Loucy (cell line): ENCODE data around the gene PDS5A.

Experiments
- H2AFZ ChIP-seq: fragments of 200-600 bp; sonication (generic); 2 replicates; pipeline ENCODE4 v1.6.0; 2016; ENCODE audit warnings: antibody characterized with exemption, mild to moderate bottlenecking, low read length, moderate library complexity
- H3F3A ChIP-seq: fragments of 200-600 bp; 2 replicates; pipeline ENCODE4 v1.6.0; 2016; ENCODE audit warnings: antibody characterized with exemption, low read depth, mild to moderate bottlenecking
- H3K27me3 ChIP-seq: fragments of 200-600 bp; sonication (generic); 2 replicates; pipeline ENCODE4 v1.6.1; 2014; ENCODE audit warnings: low read length, mild to moderate bottlenecking; ENCODE audit not compliant: insufficient read depth, poor library complexity, severe bottlenecking
- H3K36me3 ChIP-seq: fragments of 200-600 bp; sonication (generic); 2 replicates; pipeline ENCODE4 v1.6.1; 2016; ENCODE audit warnings: low read length; ENCODE audit not compliant: insufficient read depth
- H3K4me1 ChIP-seq: fragments of 200-600 bp; sonication (generic); 2 replicates; pipeline ENCODE4 v1.5.1; 2014; ENCODE audit warnings: low read length, mild to moderate bottlenecking; ENCODE audit not compliant: insufficient read depth, poor library complexity, severe bottlenecking
- H3K4me2 ChIP-seq: fragments of 200-600 bp; sonication (generic); 2 replicates; pipeline ENCODE4 v1.6.0; 2014; ENCODE audit warnings: antibody characterized with exemption, low read length, low read depth, mild to moderate bottlenecking; ENCODE audit not compliant: poor library complexity, severe bottlenecking
- H3K4me3 ChIP-seq: fragments of 200-600 bp; sonication (generic); 2 replicates; pipeline ENCODE4 v1.5.1; 2014; ENCODE audit warnings: low read length, mild to moderate bottlenecking, mixed read lengths; ENCODE audit not compliant: poor library complexity, severe bottlenecking
- H3K79me2 ChIP-seq: fragments of 200-600 bp; sonication (generic); 2 replicates; pipeline ENCODE4 v1.6.1; 2014; ENCODE audit warnings: low read length; ENCODE audit not compliant: insufficient read depth
- H3K9ac ChIP-seq: fragments of 200-600 bp; sonication (generic); 2 replicates; pipeline ENCODE4 v1.6.0; 2014; ENCODE audit warnings: mild to moderate bottlenecking, low read depth, low read length, moderate library complexity; ENCODE audit not compliant: poor library complexity, severe bottlenecking
- H3K9me2 ChIP-seq: fragments of 200-600 bp; sonication (generic); replicated peaks from 2 replicates; pipeline ENCODE4 v1.6.1; 2016; ENCODE audit warnings: low read depth, low read length, mixed read lengths
- H3K9me3 ChIP-seq: fragments of 200-600 bp; sonication (generic); 2 replicates; pipeline ENCODE4 v1.6.1; 2014; ENCODE audit warnings: mild to moderate bottlenecking, antibody characterized with exemption, low read length, low read depth; ENCODE audit not compliant: insufficient read depth
- H4K20me1 ChIP-seq: fragments of 200-600 bp; sonication (generic); 2 replicates; pipeline ENCODE4 v1.6.0; 2014; ENCODE audit warnings: antibody characterized with exemption, low read length, mild to moderate bottlenecking; ENCODE audit not compliant: insufficient read depth, poor library complexity, severe bottlenecking
- EZH2phosphoT487 ChIP-seq: fragments of 200-600 bp; IDR thresholded peaks from 2 replicates; pipeline ENCODE4 v1.6.1; 2018; ENCODE audit warnings: antibody characterized with exemption, mild to moderate bottlenecking, moderate library complexity, borderline replicate concordance
- TF ChIP-seq, protein P1 (sequence below): fragments of 200-600 bp; sonication (generic); conservative IDR thresholded peaks from 2 replicates; pipeline ENCODE4 v1.5.1; 2014; ENCODE audit warnings: mild to moderate bottlenecking, antibody characterized with exemption, low read length

The PDS5A gene

DNA sequence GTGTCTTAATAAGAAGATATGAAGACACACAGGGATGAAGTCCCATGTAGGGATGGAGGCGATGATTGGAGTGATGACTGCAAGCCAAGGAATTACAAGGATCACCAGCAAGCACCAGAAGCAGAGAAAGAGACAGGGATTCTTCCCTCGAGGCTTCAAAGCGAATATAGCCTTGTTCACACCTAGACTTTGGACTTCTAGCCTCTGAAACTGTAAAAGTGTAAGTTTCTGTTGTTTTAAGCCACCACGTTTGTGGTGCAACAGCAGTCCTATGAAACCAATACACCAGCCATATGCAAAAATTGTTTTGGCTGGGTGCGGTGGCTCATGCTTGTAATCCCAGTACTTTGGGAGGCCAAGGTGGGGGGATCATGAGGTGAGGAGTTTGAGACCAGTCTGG, 9.8 kb upstream of the PDS5A start:
- H3K4me2 ChIP-seq = no peak overlapping the region
- no peaks in the 10 kb centered on the region for H3F3A ChIP-seq
- H3K79me2 ChIP-seq = no peaks in the 10 kb centered on the region
- H2AFZ ChIP-seq = no peak overlapping the region
- no peak overlapping the region for H3K4me3 ChIP-seq
- no peak for TF ChIP-seq EZH2phosphoT487
- TF ChIP-seq, protein P1, sequence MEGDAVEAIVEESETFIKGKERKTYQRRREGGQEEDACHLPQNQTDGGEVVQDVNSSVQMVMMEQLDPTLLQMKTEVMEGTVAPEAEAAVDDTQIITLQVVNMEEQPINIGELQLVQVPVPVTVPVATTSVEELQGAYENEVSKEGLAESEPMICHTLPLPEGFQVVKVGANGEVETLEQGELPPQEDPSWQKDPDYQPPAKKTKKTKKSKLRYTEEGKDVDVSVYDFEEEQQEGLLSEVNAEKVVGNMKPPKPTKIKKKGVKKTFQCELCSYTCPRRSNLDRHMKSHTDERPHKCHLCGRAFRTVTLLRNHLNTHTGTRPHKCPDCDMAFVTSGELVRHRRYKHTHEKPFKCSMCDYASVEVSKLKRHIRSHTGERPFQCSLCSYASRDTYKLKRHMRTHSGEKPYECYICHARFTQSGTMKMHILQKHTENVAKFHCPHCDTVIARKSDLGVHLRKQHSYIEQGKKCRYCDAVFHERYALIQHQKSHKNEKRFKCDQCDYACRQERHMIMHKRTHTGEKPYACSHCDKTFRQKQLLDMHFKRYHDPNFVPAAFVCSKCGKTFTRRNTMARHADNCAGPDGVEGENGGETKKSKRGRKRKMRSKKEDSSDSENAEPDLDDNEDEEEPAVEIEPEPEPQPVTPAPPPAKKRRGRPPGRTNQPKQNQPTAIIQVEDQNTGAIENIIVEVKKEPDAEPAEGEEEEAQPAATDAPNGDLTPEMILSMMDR = no peak
- H3K9me2 ChIP-seq = no peaks in the 10 kb centered on the region
- no peaks in the 10 kb centered on the region for H4K20me1 ChIP-seq
- no peaks in the 10 kb centered on the region for H3K4me1 ChIP-seq
- no peaks in the 10 kb centered on the region for H3K9me3 ChIP-seq
- no peak overlapping the region for H3K9ac ChIP-seq
- H3K36me3 ChIP-seq = no peaks in the 10 kb centered on the region
- no peaks in the 10 kb centered on the region for H3K27me3 ChIP-seq

DNA sequence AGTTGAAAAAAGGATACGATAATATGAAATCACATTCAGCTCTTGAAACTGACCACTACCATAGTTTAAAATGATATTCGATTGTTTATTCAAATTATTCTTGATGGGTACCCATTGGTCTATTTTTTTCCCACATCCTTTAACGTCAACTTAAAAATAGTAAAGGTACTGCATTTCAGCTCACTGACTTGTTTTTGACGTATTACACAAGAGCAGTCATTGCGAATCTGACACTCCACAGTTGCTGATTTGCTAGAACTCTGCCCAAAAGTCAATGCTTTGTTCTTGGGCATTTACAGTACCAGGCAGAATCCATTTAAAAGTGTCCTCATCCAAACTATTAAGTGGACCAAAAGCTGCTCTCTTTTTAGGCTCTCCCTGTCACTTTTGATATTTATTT, 1.2 kb upstream of the PDS5A start:
- H3K9ac ChIP-seq = peak overlapping the region; percentile 91

DNA sequence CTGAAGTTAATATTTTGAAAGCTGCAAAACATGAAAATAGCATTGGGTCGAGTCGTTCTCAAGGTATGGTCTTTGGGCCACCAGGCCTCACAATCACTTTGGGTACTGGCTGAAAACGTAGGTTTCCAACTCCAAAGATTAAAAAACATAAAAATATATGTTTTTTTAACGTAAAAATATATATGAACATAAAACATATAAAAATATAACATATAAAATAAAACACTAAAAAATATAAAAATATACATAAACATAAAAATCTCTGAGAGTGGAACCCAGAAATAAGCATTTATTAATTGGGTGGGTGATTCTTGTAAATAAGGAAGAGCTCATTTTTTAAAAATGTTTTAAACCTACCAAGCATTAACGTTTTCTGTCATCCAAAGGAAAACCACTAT, 666 bp upstream of the PDS5A start:
- Histone ChIP-seq H3F3A (no peaks in the 10 kb centered on the region), H3K4me2 (peak overlapping the region; percentile 99), H3K4me1 (peaks cover 15% of the 10 kb centered on the region), H4K20me1 (peaks cover 34% of the 10 kb centered on the region), H3K9ac (peak overlapping the region; percentile 91), H3K4me3 (peak overlapping the region; percentile 73), H2AFZ (peak overlapping the region; percentile 100), H3K36me3 (peaks cover 2% of the 10 kb centered on the region; the same call in 1 of the 2 replicates), H3K9me2 (no peaks in the 10 kb centered on the region), H3K79me2 (peaks cover 40% of the 10 kb centered on the region), H3K27me3 (peaks cover 8% of the 10 kb centered on the region), H3K9me3 (no peaks in the 10 kb centered on the region)
- TF ChIP-seq, protein P1 = no peak

More for the DNA sequence above, 1.2 kb upstream of the PDS5A start:
- H3K4me1 ChIP-seq = peaks cover 13% of the 10 kb centered on the region
- H3F3A ChIP-seq = no peaks in the 10 kb centered on the region
- peaks cover 30% of the 10 kb centered on the region for H4K20me1 ChIP-seq
- peak overlapping the region; percentile 99 for H3K4me2 ChIP-seq
- TF ChIP-seq, protein P1 = no peak
- no peak for TF ChIP-seq EZH2phosphoT487
- no peak overlapping the region for H3K4me3 ChIP-seq
- peaks cover 35% of the 10 kb centered on the region for H3K79me2 ChIP-seq
- no peak overlapping the region for H2AFZ ChIP-seq
- H3K27me3 ChIP-seq = peaks cover 8% of the 10 kb centered on the region
- no peaks in the 10 kb centered on the region; the same call in 1 of the 2 replicates for H3K36me3 ChIP-seq
- no peaks in the 10 kb centered on the region for H3K9me2 ChIP-seq
- H3K9me3 ChIP-seq = no peaks in the 10 kb centered on the region
